ENCODE results near the gene SPNS1.
A peak's percentile ranks its signal among the peaks of the same experiment; 100 is the strongest.
"Not testable (repeated sequence)": the region's sequence is repeated elsewhere in the genome, so short reads cannot be mapped to it uniquely, and the experiment has no call there.

SPNS1 gene

DNA sequence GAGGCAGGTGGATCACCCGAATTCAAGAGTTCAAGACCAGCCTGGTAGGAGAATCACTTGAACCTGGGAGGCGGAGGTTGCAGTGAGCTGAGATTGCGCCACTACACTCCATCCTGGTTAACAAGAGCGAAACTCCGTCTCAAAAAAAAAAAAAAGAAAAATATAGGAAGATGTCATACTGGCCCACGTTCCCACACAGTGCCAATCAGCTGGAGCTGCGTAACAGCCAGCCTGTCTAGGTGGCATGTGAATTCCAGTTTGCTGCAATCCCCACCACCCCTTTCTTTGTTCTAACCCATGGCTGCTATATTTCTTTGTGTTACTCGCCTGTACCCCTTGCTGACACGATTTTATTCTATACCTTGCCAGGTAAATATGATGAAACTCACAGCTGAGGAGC is 16.4 kb upstream of the SPNS1 start:
- DNase-seq = no peak

DNA sequence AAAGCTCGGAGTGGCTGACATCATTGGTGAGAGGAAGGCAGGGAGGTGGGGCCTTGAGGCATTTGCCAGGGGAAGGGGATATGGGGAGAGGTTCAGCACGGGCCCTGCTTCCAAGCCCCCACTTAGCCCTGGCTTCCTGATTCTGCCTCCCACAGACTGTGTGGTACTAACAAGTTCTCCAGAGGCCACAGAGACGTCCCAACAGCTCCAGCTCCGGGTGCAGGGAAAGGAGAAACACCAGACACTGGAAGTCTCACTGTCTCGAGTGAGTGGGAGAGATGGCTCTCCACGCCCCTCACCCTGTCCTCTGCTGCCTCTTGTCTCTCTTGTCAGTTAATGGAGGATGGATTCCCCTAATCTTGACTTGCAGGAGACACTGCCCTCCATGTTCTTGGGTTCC is 15.7 kb upstream of the SPNS1 start:
- DNase-seq = no peak

DNA sequence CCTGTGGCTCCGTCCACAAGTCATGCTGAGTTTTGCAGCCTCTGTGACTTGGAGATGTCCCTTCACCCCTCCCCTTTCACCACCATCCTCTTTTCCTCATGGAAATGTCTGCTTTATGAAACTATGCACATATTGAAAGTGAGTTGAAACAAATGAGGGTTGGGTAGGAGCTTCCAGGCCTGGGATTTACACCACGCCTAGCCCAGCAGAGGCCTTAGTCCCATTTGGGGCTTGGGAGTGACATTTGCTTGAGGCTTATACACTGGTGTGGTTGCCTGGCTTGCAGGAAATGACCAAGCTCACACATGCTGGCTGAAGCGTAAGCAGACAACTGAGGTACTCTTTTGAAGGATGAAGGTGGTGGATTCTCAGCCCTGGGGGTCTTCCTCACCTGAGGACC is 10.5 kb upstream of the SPNS1 start:
- DNase-seq = no peak

DNA sequence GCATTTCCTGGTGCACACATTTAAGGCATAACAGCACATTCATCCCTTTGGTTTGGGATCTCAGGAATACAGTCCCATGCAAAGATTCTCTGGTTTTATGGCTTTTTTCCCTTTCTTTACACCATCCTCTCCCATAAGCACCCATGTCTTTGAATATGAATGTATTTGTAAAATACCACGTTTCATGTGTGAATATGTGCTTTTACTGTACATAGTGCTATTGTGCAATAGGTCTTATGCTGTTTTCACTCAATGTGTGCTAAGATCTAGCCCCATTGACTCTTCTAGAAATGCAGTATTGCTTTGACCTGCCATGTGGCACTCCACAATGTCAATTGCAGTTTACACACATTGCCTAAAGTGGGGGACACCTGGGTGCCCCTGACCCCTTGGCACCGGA is 10.1 kb upstream of the SPNS1 start:
- DNase-seq = no peak

DNA sequence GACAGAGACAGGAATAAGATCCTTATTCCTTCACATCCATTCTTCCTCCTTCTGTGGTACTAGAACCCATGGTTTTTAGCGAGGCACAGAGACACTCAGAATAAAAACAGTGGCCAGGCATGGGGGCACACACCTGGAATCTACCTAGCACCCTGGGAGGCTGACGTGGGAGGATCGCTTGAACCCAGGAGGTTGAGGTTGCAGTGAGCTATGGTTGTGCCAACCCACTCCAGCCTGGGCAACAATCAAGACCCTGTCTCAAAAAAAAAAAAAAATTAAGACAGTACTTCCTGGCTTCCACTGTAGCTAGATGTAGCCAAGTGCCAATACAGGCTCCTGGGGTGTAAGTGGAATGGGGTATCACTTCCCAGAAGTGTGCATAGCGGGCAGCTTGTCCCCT is 7.4 kb upstream of the SPNS1 start:
- DNase-seq = no peak

DNA sequence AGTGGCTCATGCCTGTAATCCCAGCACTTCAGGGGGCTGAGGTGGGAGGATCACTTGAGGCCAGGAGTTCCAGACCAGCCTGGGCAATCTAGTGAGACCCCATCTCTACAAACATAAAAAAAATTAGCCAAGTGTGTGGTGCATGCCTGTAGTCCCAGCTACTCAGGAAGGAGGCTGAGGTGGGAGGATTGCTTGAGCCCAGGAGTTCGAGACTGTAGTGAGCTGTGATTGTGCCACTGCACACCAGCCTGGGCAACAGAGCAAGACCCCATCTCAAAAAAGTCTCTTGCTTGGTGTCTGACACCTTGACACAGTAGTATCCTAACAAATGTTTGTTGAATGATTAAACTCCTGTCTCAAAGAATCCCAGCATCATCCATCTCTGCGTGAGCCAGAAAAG is 4.9 kb upstream of the SPNS1 start:
- not testable (repeated sequence) for DNase-seq

DNA sequence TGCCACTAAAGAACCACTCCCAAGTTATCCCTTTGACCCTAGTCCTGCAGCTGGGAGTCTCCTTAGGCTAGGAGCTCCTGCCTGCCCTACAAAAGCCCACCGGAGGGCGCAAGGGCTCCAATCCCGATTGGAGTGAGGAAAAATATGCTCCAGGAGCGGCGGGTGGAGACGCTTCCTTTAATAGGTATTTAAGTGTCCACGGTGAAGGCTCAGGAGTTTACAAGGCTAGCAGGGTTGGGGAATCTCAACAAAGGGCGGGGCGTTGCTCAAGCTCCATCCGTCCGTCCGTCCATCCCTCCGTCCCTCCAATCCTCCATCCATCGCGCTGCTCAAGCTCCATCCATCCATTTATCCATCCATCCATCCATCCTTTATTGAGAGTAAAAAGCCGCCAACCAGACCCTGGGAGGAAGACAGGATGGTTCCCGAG is 556 bp upstream of the SPNS1 start:
- no peak for DNase-seq

DNA sequence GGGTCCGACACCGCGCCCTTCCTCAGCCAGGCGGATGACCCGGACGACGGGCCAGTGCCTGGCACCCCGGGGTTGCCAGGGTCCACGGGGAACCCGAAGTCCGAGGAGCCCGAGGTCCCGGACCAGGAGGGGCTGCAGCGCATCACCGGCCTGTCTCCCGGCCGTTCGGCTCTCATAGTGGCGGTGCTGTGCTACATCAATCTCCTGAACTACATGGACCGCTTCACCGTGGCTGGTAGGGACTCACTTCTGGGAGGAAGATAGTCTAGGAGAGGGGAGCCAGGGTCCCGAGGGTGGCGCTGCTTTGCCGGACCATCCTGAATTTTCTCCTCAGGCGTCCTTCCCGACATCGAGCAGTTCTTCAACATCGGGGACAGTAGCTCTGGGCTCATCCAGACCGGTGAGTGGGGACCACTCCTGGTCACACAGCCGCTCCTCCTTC is 601 bp downstream of the SPNS1 start:
- no peak for DNase-seq

DNA sequence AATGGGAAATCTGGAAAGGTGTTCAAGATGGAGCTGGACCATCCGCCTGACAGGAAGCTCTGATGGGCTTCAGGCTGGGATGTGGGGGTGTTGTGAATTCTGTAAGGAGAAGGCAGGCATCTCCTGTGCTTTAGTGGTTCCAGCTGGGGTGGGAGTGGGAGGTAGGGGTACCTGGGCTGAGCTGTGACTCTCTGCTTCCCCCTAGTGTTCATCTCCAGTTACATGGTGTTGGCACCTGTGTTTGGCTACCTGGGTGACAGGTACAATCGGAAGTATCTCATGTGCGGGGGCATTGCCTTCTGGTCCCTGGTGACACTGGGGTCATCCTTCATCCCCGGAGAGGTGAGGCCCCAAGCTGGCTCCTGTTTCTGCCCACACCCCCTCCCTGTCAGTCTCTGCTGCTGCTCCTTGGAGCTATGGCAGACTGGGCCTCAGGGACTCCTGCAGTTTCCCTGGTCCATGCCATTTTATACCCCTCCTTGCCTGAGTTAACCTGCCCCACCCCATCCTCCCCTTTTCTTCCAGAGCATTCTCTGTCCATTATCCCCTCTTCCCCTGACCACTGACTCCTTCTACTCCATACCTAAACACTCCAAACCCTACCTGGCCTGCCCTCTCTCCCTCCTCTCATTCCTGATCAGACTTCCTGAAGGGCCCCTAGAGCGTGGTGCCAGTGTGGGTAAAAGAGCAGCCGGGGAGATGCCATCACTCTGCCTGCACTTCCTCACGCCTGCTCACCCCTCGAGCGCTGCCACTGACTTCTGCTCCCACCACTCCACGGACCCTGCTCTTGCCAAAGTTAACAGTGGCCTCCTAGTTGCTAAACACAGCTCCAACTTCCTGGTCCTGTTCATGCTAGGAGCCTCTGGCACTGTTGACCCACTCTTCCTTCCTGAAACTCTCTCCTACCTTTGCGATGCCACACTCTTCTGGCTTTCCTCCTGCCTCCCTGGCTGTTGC is 3.4 kb downstream of the SPNS1 start:
- DNase-seq = no peak

DNA sequence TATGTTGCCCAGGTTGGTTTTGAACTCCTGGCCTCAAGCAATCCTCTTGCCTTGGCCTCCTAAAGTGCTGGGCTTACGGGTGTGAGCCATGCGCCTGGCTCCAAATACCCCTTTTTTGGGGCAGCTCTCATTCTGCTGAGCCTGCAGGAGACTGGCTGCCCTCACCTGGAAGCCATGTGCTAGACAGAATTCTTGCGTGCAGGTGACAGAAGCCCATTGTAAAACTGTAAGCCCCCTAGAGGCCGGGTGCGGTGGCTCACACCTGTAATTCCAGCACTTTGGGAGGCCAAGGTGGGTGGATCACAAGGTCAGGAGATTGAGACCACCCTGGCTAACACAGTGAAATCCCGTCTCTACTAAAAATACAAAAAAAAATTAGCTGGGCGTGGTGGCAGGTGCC is 5.8 kb downstream of the SPNS1 start:
- not testable (repeated sequence) for DNase-seq

DNA sequence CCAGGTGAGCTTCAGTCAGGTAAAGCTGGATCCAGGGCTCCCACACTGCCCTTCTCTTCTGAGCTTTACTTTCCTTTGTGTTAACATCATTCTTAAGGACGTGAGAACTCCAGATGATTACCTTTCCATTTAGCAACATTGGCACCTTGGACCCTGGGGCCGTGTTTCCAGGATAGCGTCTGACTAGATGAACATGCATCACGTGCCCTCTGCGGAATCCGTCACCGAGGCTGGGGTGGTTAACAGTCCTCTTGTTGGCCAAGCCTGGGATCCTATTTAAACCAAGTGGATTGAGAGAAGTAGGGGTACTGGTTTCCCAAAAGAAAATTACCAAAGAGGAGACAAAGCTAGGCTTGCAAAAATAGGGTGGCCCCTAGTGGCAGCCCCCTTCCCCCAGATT is 6.4 kb downstream of the SPNS1 start:
- no peak for DNase-seq

DNA sequence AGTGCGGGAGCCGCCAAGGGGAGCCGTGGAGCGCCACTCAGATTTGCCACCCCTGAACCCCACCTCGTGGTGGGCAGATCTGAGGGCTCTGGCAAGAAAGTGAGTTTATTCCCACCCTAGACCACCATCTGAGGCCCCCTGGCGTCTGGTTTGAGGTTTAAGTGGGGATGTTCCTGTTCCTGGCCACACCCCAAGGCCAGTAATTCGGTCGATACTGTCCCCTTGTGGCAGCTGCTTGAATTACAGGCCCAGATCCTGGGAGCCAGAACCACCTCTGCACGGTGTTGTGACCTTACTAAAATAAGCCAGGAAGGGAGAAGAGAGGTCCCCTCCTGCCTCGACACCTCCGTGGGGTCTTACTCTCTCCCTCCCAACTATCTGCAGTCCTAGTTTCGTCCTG is 6.9 kb downstream of the SPNS1 start:
- peak; percentile 29 for DNase-seq

DNA sequence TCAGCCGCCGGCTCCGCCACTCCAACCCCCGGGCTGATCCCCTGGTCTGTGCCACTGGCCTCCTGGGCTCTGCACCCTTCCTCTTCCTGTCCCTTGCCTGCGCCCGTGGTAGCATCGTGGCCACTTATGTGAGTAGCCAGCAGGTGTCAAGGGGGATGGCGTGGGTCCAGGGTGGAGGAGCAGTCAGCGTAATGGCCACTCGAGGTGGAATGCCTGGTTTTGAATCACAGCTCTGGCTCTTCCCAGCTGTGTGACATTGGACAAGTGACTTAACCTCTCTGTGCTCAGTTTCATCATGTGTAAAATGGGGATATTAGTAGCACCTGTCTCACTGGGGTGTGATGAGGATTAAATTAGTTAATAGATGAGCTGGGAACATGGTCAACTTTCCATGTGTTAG is 7.8 kb downstream of the SPNS1 start:
- DNase-seq = no peak

DNA sequence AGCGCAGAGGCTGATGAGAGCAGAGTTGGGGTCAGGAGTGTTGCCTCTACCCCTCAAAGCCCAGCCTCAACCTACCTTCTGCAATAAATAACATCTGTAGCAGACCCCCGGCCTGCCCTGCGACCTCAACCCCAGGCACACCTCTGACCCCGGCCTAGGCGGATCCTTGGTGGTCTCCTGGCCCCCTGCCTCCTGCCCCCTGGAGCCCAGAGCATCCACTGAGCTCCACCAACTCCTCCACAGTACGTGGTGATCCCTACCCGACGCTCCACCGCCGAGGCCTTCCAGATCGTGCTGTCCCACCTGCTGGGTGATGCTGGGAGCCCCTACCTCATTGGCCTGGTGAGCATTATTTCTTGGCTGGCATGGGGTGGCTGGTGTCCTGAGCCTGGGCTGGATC is 8.4 kb downstream of the SPNS1 start:
- DNase-seq = no peak

DNA sequence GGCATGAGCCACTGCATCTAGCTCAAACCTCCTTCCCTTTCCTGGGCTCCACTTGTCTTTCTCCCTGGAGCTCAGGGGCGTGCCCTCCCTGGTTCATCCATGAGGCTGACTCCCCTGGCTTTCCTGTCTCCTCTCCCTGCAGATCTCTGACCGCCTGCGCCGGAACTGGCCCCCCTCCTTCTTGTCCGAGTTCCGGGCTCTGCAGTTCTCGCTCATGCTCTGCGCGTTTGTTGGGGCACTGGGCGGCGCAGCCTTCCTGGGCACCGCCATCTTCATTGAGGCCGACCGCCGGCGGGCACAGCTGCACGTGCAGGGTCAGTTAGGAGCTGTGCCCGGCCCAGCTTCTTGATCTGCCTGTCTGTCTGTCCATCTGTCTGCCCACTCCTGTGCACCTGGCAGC is 9.1 kb downstream of the SPNS1 start:
- no peak for DNase-seq

DNA sequence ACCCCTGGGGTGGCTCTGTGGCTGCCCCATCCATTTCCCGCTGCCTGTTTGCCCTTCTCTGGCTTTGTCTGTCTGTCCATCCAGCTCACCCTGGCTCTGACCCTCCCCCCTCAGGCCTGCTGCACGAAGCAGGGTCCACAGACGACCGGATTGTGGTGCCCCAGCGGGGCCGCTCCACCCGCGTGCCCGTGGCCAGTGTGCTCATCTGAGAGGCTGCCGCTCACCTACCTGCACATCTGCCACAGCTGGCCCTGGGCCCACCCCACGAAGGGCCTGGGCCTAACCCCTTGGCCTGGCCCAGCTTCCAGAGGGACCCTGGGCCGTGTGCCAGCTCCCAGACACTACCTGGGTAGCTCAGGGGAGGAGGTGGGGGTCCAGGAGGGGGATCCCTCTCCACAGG is 9.5 kb downstream of the SPNS1 start:
- DNase-seq = no peak

DNA sequence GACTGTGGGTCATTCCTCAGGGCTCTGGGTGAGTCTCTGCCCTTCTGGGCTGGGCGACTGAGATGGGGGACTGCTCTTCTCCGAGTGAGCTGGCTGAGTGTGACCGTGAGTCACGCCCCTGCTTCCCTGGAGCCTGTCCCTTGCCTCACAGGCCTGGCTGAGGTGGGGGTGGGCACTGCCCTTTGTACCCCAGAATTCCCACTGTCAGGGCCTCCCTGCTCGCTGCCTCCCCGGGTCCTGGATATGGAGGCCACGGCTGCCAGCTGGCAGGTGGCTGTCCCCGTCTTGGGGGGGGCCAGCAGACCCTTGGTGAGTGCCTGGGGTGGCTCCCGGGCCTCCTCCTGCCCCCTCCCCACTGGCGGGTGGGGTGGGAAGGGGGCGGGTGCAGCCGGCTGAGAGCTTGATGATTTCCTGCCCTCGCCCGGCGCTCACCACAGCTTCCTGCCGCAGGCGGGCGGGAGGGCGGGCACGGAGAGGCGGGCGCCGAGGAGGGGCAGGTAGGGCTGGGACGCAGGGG is 10.1 kb downstream of the SPNS1 start, which contains the start of gene LAT:
Gene LAT (plus strand): TSS at position 434 of the 517 bp plus-strand sequence. CDS start 366 bp downstream, outside the sequence.
- DNase-seq = peak; percentile 72

DNA sequence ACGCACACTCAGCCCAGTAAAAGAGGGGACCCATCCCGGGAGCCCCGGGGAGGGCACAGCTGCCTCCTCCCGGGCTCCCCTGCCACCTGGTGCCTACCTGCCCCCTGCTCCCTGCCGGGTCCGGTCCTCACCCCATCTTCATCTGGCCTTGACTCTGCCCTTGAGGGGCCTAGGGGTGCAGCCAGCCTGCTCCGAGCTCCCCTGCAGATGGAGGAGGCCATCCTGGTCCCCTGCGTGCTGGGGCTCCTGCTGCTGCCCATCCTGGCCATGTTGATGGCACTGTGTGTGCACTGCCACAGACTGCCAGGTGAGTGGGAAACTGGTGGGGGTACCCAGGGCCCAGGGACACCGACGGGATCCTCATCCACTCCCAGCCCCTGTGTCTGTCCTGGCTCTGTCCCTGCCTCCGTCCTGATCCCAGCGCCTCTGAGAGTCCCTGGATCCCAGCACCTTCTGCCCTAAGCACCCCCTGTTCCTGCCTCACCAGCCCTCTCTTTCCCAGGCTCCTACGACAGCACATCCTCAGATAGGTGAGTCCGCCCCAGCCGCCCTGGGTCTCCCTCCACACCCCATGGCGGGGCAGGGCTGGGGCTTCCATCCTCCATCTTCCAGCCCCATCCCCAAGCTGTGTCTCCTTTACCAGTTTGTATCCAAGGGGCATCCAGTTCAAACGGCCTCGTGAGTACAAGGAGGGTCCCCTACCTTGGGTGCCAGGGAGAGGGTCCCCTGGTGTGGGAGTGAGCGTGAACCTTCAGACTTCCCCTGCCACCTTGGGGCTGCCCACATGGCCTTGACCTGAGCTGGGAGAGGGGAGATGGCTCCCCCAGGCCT is 10.8 kb downstream of the SPNS1 start:
- no peak for DNase-seq

DNA sequence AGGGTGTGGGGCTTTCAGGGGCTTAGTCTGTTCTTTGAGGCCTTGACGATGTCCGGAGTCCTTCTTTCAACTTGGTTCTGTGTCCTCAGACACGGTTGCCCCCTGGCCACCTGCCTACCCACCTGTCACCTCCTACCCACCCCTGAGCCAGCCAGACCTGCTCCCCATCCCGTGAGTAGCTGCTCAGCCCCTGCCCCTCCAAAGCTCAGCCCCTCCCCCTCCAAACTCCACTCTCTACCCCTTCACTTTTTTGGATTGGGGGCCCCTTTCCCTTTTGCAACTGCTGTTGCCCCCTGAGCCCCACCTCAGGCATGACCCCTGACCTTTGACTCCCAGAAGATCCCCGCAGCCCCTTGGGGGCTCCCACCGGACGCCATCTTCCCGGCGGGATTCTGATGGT is 11.5 kb downstream of the SPNS1 start:
- DNase-seq = no peak

DNA sequence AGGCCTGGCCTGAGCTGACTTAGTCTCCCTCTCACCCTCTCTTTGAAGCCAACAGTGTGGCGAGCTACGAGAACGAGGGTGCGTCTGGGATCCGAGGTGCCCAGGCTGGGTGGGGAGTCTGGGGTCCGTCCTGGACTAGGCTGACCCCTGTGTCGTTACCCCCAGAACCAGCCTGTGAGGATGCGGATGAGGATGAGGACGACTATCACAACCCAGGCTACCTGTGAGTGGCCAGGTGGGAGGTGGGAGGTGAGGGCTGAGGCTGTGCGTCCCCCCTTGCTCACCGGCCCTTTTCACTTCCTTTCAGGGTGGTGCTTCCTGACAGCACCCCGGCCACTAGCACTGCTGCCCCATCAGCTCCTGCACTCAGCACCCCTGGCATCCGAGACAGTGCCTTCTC is 11.9 kb downstream of the SPNS1 start:
- no peak for DNase-seq

DNA sequence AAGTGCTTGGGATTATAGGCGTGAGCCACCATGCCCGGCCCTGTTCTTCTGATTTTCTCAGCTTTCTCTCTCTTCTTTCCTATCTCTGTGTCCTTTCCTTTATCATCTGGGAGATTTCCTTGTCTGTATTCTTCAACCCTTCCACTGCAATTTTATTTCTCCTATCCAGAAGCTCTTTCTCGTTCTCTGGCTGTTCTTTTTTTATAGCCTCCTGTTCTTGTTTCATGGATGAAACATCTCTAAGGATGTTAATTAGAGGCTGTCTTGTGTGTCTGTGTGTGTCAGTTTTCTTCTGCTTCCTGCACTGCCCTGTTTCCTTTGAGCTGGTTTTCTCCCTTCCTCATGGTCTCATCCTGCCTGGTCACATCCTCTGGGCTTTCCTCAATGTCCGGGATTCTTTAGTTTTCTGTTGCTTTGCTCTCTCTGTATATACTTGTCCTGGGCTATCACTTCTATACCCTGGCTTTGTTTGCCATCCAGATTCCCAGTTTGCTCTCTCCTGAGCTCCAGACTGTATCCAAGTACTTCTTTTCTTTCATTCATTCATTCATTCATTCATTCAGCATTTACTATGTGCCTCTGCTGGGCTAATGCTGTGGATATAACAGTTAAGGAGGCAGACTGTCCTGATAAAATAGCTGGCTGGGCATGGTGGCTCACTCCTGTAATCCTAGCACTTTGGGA is 12.7 kb downstream of the SPNS1 start:
- DNase-seq = no peak

DNA sequence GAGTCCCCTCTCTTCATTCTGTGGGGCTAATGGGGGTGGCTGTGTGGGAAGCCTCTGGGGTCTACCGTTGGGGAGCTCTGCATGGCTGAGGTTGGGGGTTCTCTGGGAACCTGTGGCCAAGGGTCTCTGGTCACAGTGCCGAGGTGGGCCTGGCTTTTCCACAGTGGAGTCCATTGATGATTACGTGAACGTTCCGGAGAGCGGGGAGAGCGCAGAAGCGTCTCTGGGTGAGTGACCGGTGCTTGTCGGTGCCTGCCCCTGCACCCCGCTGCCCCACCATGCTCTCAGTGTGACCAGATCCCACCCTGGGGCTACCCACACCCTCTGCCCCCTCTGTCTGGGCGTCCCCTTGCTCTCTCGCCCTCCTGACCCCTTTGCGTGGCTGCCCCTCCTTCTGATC is 14.8 kb downstream of the SPNS1 start:
- no peak for DNase-seq

All from CD4-positive, alpha-beta T cell treated with Interferon gamma for 1 hour (primary cell).